Measurements from ENCODE around the gene STARD5. TPM values are rescaled to one million over a fixed set of nuclear protein-coding genes. Genes with fewer than 3 reads are reported as not detected.

Gene STARD5
- total and polyA plus RNA-seq, 11 donors, result 0.49 to 3.7 (median 1.4) TPM

- Histone ChIP-seq H3K36me3 (peaks cover 0 to 54% (median 0%) of the 10 kb centered on the region in 9 donors), H3K27me3 (peaks cover 0 to 3% (median 0%) of the 10 kb centered on the region in 9 donors), H3K4me1 (peaks cover 0 to 35% (median 4%) of the 10 kb centered on the region in 12 donors), H3K27ac (no peak overlapping the region), H3K9me3 (peaks cover 0 to 4% (median under 1%) of the 10 kb centered on the region in 12 donors), H3K4me3 (no peak overlapping the region)
- no peak for TF ChIP-seq CTCF (IDR thresholded peaks at IDR 0.05)
- no peak for TF ChIP-seq POLR2A (IDR thresholded peaks at IDR 0.05)
- intact Hi-C loops (cut with DNase I), result no loop called here
- ATAC-seq (no peak), DNase-seq (no peak)
- WGBS, 4 donors, result 95 to 97% (median 95%) methylated on average over 18 of the region's 18 CpGs
Measured at GRCh38 chr15:81282606-81282895, 41.4 kb downstream of the STARD5 start.

- TF ChIP-seq POLR2A (IDR thresholded peaks at IDR 0.05) (no peak), CTCF (IDR thresholded peaks at IDR 0.05) (no peak)
- H3K4me3 ChIP-seq, result no peak overlapping the region
- H3K4me1 ChIP-seq, result peaks cover 0 to 33% (median 4%) of the 10 kb centered on the region in 12 donors
- H3K27ac ChIP-seq, result no peak overlapping the region
- ATAC-seq, result peak in 1 of 4 donors; percentile 50
- peaks cover 0 to 51% (median 0%) of the 10 kb centered on the region in 9 donors for H3K36me3 ChIP-seq
- no peak for DNase-seq
- intact Hi-C loops (cut with DNase I), result no loop called here
- peaks cover 0 to 9% (median 5%) of the 10 kb centered on the region in 12 donors for H3K9me3 ChIP-seq
- WGBS, 4 donors, result 92 to 94% (median 92%) methylated on average over 12 of the region's 12 CpGs
- peaks cover 0 to 3% (median 0%) of the 10 kb centered on the region in 9 donors for H3K27me3 ChIP-seq
Measured at GRCh38 chr15:81281766-81282605, 42.0 kb downstream of the STARD5 start.

- DNase-seq (no peak), ATAC-seq (no peak)
- TF ChIP-seq CTCF (IDR thresholded peaks at IDR 0.05), result no peak
- no peak for TF ChIP-seq POLR2A (IDR thresholded peaks at IDR 0.05)
- H3K27ac ChIP-seq, result no peak overlapping the region
- peaks cover 0 to 45% (median 0%) of the 10 kb centered on the region in 9 donors for H3K36me3 ChIP-seq
- intact Hi-C loops (cut with DNase I), result no loop called here
- peaks cover 0 to 15% (median 8%) of the 10 kb centered on the region in 12 donors for H3K9me3 ChIP-seq
- H3K4me1 ChIP-seq, result peaks cover 0 to 27% (median 4%) of the 10 kb centered on the region in 12 donors
- H3K27me3 ChIP-seq, result peaks cover 0 to 3% (median 0%) of the 10 kb centered on the region in 9 donors
- H3K4me3 ChIP-seq, result no peak overlapping the region
- 93 to 100% (median 95%) methylated on average over 3 of the region's 3 CpGs for WGBS, 4 donors
Measured at GRCh38 chr15:81281456-81281735, 42.5 kb downstream of the STARD5 start.

GRCh38 chr15:81280696-81281455 lies 43.1 kb downstream of the STARD5 start:
- 83 to 91% (median 88%) methylated on average over 8 of the region's 8 CpGs for WGBS, 4 donors
- Histone ChIP-seq H3K27me3 (peaks cover 0 to 3% (median 0%) of the 10 kb centered on the region in 9 donors), H3K4me3 (no peak overlapping the region), H3K27ac (no peak overlapping the region), H3K4me1 (peaks cover 0 to 22% (median 4%) of the 10 kb centered on the region in 12 donors), H3K36me3 (peaks cover 0 to 40% (median 0%) of the 10 kb centered on the region in 9 donors), H3K9me3 (peaks cover 0 to 16% (median 8%) of the 10 kb centered on the region in 12 donors)
- intact Hi-C loops (cut with DNase I), result no loop called here
- no peak for DNase-seq
- no peak for TF ChIP-seq CTCF (IDR thresholded peaks at IDR 0.05)
- no peak for TF ChIP-seq POLR2A (IDR thresholded peaks at IDR 0.05)
- ATAC-seq, result no peak

All from heart left ventricle (tissue), 16 donors.